Neuron (in vitro differentiated cells): Measurements from ENCODE around the gene EML1.

Experiments used
- H2AFZ ChIP-seq: one replicate; pipeline ENCODE4 v1.6.1; 2013; ENCODE audit warnings: low read depth, mild to moderate bottlenecking, inconsistent platforms, low read length, moderate library complexity
- H3K27me3 ChIP-seq: one replicate; pipeline ENCODE4 v1.6.1; 2013; ENCODE audit warnings: low read length; ENCODE audit not compliant: insufficient read depth
- H3K36me3 ChIP-seq: one replicate; pipeline ENCODE4 v1.6.1; 2013; ENCODE audit warnings: low read length; ENCODE audit not compliant: insufficient read depth
- H3K4me1 ChIP-seq: one replicate; pipeline ENCODE4 v1.6.1; 2013; ENCODE audit warnings: low read length; ENCODE audit not compliant: insufficient read depth
- H3K4me3 ChIP-seq: 2 replicates; pipeline ENCODE4 v1.5.1; 2013; ENCODE audit warnings: mild to moderate bottlenecking, low read length, moderate library complexity
- H3K9me3 ChIP-seq: one replicate; pipeline ENCODE4 v1.6.1; 2013; ENCODE audit warnings: low read length

The EML1 gene

GRCh38 chr14:99966912-99967311, 173.7 kb downstream of the EML1 start:
- Histone ChIP-seq H3K4me1 (peaks cover 6% of the 10 kb centered on the region), H3K36me3 (no peaks in the 10 kb centered on the region), H3K4me3 (no peak overlapping the region), H2AFZ (no peak overlapping the region), H3K9me3 (peaks cover 2% of the 10 kb centered on the region), H3K27me3 (no peaks in the 10 kb centered on the region)

- peaks cover 10% of the 10 kb centered on the region for H3K4me1 ChIP-seq
- H3K36me3 ChIP-seq = no peaks in the 10 kb centered on the region
- no peaks in the 10 kb centered on the region for H3K9me3 ChIP-seq
- H3K27me3 ChIP-seq = no peaks in the 10 kb centered on the region
- no peak overlapping the region for H3K4me3 ChIP-seq
- no peak overlapping the region for H2AFZ ChIP-seq
Observed at GRCh38 chr14:99968191-99968920, 175.1 kb downstream of the EML1 start.

GRCh38 chr14:99968941-99969340, 175.7 kb downstream of the EML1 start:
- Histone ChIP-seq H3K4me3 (no peak overlapping the region), H3K36me3 (no peaks in the 10 kb centered on the region), H2AFZ (no peak overlapping the region), H3K4me1 (peaks cover 10% of the 10 kb centered on the region), H3K9me3 (no peaks in the 10 kb centered on the region), H3K27me3 (no peaks in the 10 kb centered on the region)

DNA sequence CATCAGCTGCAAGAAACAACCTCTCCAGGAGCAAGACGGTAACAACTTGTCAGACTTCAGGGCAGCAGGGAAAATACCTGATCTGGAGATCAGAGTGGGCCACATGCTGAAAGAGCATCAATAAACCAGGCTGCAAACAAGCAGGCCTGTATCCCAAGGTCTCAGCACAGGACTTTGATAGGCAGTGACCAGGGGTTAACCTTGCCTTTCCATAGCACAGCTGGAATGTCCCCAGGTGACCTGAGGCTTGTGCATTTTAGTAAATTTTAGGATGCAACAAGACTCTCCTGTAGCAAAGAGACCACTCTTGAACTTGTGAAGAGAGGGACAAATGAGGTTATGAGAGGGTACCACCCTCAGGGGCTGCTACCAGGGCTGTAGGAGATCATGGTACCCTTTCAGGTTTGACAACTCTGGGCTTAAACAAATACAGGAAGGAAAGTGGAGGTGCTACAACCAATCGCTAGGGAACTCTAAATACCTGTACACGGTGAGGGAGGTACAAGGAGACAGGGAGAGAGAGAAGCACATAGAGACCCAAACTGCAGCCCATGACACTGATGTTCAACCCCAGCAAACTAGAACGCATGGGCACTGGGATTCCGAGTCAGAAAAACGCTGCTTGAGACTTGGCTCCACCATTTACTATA, 176.6 kb downstream of the EML1 start:
- Histone ChIP-seq H3K9me3 (peaks cover 5% of the 10 kb centered on the region), H3K4me3 (no peak overlapping the region), H3K4me1 (peaks cover 10% of the 10 kb centered on the region), H3K27me3 (no peaks in the 10 kb centered on the region), H3K36me3 (no peaks in the 10 kb centered on the region), H2AFZ (no peak overlapping the region)

DNA sequence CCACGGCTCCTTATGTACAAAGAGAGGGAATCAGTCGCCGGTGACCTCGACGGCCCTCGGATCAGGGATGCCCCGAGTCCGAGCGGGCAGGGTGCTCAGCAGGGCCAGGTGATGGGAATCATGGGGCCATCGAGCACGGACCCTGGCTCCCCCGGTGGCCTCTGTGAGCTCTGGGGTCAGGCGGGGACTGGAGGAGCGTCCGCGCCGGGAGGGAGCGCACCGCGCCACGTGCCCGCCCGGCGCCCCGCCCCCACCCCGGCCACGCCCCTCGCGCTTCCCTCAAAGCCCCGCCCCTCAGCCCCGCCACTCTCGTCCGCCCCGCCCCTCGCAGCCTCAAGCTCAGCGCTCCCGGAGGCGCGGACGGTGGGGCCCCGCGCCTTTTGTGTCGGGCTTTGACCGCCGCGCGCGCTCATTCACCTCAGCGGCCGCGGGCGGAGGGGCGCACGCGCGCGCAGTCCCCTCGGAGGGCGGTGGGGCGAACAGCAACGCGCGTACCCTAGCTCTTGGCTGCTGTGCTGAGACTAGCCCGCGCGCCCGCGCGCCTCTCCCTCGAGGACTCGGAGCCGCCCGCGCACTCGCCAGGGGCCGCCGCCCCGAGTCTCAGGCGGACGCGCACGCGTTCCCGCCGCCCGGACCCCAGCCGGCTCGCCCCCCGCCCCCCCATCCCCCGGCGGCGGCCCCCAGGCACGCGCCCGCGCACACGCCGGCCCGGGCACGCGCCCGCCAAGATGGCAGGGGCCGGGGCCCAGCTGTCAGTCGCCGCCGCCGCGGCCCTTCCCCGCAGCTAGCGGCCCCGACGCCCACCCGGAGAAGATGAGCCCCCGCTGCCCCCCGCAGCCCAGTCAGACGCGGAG, 178.1 kb downstream of the EML1 start:
- Histone ChIP-seq H3K4me1 (peaks cover 5% of the 10 kb centered on the region), H3K4me3 (peak overlapping the region; percentile 80), H3K9me3 (peaks cover 10% of the 10 kb centered on the region), H3K36me3 (no peaks in the 10 kb centered on the region), H3K27me3 (no peaks in the 10 kb centered on the region), H2AFZ (peak overlapping the region; percentile 41)

DNA sequence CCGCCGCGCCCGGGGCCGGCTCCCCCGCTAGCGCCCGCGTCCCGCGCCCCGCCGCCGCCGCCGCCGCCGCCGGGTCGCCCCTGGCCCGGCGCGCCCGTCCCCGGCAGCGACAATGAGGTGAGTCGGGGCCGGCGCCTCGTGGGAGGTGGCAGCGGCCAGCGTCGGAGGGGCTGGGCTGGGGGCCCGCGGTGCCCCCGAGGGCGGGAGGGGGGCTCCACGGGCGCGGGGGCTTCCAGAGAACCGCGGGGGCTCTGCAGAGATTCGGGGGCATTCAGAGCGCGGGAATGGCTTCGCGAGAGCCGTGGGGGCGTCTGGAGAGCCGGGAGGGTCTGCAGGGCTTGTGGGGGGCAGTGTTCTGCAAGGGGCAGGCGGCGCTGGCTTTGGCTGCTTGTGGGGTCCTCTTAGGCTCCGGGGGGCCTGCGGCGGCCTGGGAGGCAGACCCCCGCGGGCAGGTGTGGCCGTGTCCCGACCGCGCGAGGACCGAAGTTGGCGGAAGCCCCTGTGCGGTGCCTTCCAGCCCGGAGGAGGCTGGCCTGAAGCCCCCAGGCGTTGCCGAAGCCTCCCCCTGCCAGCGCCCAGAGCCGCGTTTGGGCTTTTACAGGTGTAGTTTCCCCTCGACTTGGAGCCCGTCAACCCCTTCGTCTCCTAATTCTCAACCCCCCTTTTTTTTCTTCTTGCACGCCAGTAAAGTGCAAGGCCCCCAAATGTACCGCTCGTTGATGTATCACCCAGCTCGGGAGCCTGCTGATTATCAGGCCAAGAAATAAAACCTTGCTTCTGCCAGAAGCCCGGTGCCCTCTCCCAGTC, 178.9 kb downstream of the EML1 start:
- H3K4me3 ChIP-seq = peak overlapping the region; percentile 80
- H3K4me1 ChIP-seq = peaks cover 4% of the 10 kb centered on the region
- no peaks in the 10 kb centered on the region for H3K27me3 ChIP-seq
- H2AFZ ChIP-seq = peak overlapping the region; percentile 24
- no peaks in the 10 kb centered on the region for H3K36me3 ChIP-seq
- H3K9me3 ChIP-seq = peaks cover 13% of the 10 kb centered on the region

GRCh38 chr14:99972748-99973466, 179.7 kb downstream of the EML1 start:
- H3K36me3 ChIP-seq = peaks cover 3% of the 10 kb centered on the region
- H3K4me3 ChIP-seq = peak overlapping the region; percentile 80
- peaks cover 4% of the 10 kb centered on the region for H3K4me1 ChIP-seq
- H3K27me3 ChIP-seq = no peaks in the 10 kb centered on the region
- H2AFZ ChIP-seq = peak overlapping the region; percentile 24
- H3K9me3 ChIP-seq = peaks cover 13% of the 10 kb centered on the region

- Histone ChIP-seq H3K9me3 (peaks cover 13% of the 10 kb centered on the region), H2AFZ (no peak overlapping the region), H3K27me3 (no peaks in the 10 kb centered on the region), H3K4me1 (peaks cover 4% of the 10 kb centered on the region), H3K36me3 (peaks cover 3% of the 10 kb centered on the region), H3K4me3 (no peak overlapping the region)
Observed at GRCh38 chr14:99975190-99975589, 182.0 kb downstream of the EML1 start.

GRCh38 chr14:99976021-99976420, 182.8 kb downstream of the EML1 start:
- Histone ChIP-seq H3K4me3 (no peak overlapping the region), H3K4me1 (peaks cover 4% of the 10 kb centered on the region), H3K27me3 (no peaks in the 10 kb centered on the region), H2AFZ (no peak overlapping the region), H3K36me3 (peaks cover 3% of the 10 kb centered on the region), H3K9me3 (peaks cover 13% of the 10 kb centered on the region)

DNA sequence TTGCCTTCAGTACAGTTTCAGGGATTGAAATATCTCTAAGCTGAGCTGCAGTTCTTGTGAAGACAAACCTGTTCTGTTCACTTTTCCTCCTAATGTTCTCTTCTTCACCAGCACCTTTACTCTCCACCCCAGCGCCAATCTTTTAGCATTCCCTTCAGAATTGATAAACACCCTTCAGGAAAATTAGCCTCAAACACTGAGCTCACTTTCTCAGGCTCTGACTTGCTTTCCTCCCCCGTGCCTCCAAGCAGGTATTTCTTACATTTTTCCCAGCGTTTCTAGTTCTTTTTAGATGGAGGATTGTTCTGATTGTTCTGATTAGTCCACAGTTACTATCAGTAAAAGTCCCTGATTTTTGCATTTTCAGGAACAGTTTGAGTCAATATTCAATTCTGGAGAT, 183.5 kb downstream of the EML1 start:
- no peak overlapping the region for H2AFZ ChIP-seq
- peaks cover 13% of the 10 kb centered on the region for H3K9me3 ChIP-seq

GRCh38 chr14:99980299-99980698, 187.1 kb downstream of the EML1 start:
- Histone ChIP-seq H3K4me3 (no peak overlapping the region), H3K27me3 (no peaks in the 10 kb centered on the region), H3K36me3 (peaks cover 3% of the 10 kb centered on the region), H2AFZ (no peak overlapping the region), H3K9me3 (peaks cover 7% of the 10 kb centered on the region), H3K4me1 (no peaks in the 10 kb centered on the region)

More for the DNA sequence above, 183.5 kb downstream of the EML1 start:
- H3K36me3 ChIP-seq = peaks cover 3% of the 10 kb centered on the region
- H3K4me3 ChIP-seq = no peak overlapping the region
- no peaks in the 10 kb centered on the region for H3K27me3 ChIP-seq
- peaks cover 4% of the 10 kb centered on the region for H3K4me1 ChIP-seq

DNA sequence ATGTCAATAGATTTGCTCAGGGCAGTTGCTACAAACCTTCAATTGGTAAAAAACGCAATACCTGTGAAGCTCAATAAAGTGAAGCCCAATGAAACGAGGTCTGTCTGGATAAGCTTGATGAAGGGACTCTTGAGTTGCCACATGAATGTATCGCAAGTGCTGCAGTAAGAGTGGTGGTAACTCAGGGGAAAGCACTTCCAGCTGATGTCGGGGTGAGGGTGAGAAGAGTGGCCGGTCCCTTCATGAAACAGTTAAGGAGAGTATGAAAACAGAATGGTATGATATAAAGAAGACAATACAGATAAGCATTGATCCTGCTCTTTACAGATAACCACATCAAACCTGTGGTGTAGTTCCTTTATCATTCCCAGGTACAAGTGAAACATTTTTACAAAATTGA, 188.6 kb downstream of the EML1 start:
- no peak overlapping the region for H3K4me3 ChIP-seq
- H3K36me3 ChIP-seq = peaks cover 5% of the 10 kb centered on the region
- no peak overlapping the region for H2AFZ ChIP-seq
- no peaks in the 10 kb centered on the region for H3K27me3 ChIP-seq
- no peaks in the 10 kb centered on the region for H3K4me1 ChIP-seq
- H3K9me3 ChIP-seq = peaks cover 4% of the 10 kb centered on the region
